Stomach (tissue), 4 donors: ENCODE data around the gene ATP11A.

Experiments
- CTCF ChIP-seq, 7 experiments: fragments of 450-650 bp in 4 of 7; fragments of 200-600 bp in 3 of 7; sonication (generic) in 3 of 7; IDR thresholded peaks; one replicate each; pipeline ENCODE4 v1.5.1; 2016 to 2019; ENCODE audit warnings: antibody characterized with exemption in 7 of 7, control low read depth in 2 of 7, mild to moderate bottlenecking in 1 of 7
- EP300 ChIP-seq: sonication (generic); formaldehyde crosslinking; IDR thresholded peaks from one replicate; pipeline ENCODE4 v1.6.1; 2017; ENCODE audit warnings: antibody characterized with exemption
- POLR2A ChIP-seq, 4 donors: fragments of 450-650 bp; IDR thresholded peaks; one replicate each; pipeline ENCODE4 v1.6.1; 2016; ENCODE audit warnings: antibody characterized with exemption in 4 of 4, control low read depth in 2 of 4, mild to moderate bottlenecking in 1 of 4, moderate library complexity in 1 of 4

- TF ChIP-seq CTCF (IDR thresholded peaks at IDR 0.05): no peak
- TF ChIP-seq EP300: no peak
- no peak for TF ChIP-seq POLR2A (IDR thresholded peaks at IDR 0.05)
These were observed 102.7 kb downstream of the ATP11A start for GRCh38 chr13:112792511-112792910.
